Activated T-cell treated with anti-CD3 and anti-CD28 coated beads, Interleukin-2, amount 50 U/mL, for 4 hours (primary cell): ENCODE data around the gene ARID3A. TPM values are rescaled to one million over a fixed set of nuclear protein-coding genes. Genes with fewer than 3 reads are reported as not detected.
A peak's percentile ranks its signal among the peaks of the same experiment; 100 is the strongest.

Source experiments
- ATAC-seq, 2 donors: fragments of 200-7000 bp; cut with Tn5 transposase; one replicate each; pipeline ENCODE4 v1.10.0; 2021
- DNase-seq: peaks from one replicate; pipeline ENCODE4 v3.0.0-alpha.2; 2020
- H3K27me3 Mint-ChIP-seq: one replicate; pipeline ENCODE4 v1.8.0; 2021; ENCODE audit warnings: low read depth, mixed read lengths
- H3K36me3 Mint-ChIP-seq: one replicate; pipeline ENCODE4 v1.8.0; 2022; ENCODE audit warnings: mixed read lengths; ENCODE audit not compliant: insufficient read depth
- H3K4me1 Mint-ChIP-seq: one replicate; pipeline ENCODE4 v1.8.0; 2021; ENCODE audit warnings: low read depth, mixed read lengths
- H3K4me3 Mint-ChIP-seq: one replicate; pipeline ENCODE4 v1.8.0; 2021; ENCODE audit warnings: mild to moderate bottlenecking, moderate library complexity, mixed read lengths
- H3K9me3 Mint-ChIP-seq: one replicate; pipeline ENCODE4 v1.8.0; 2021; ENCODE audit warnings: mixed read lengths
- total RNA-seq, 3 donors: library from RNA; stranded (reverse); gene quantifications; one replicate each; pipeline ENCODE4 v1.2.1, GENCODE V29; 2021

Gene ARID3A
- total RNA-seq, 3 donors from 2014 or later, result 7.3 to 13.2 (median 10.0) TPM

GRCh38 chr19:913080-913748 lies 12.6 kb upstream of the ARID3A start, which contains the start of gene R3HDM4:
TSS of gene R3HDM4 (minus strand) at chr19:913219. CDS start at chr19:913157, 62 bp downstream.
- H3K36me3 Mint-ChIP-seq, result peaks cover 2% of the 10 kb centered on the region
- peaks cover 2% of the 10 kb centered on the region for H3K27me3 Mint-ChIP-seq
- peaks cover 34% of the 10 kb centered on the region for H3K4me1 Mint-ChIP-seq
- DNase-seq, result peak; percentile 85
- peak within 1 kb of the TSS; percentile 83 for H3K4me3 Mint-ChIP-seq
- ATAC-seq, result peak; percentile 72 to 75
- H3K9me3 Mint-ChIP-seq, result no peaks in the 10 kb centered on the region

- H3K4me1 Mint-ChIP-seq, result peaks cover 20% of the 10 kb centered on the region
- H3K9me3 Mint-ChIP-seq, result no peaks in the 10 kb centered on the region
- peak overlapping the region; percentile 19 for H3K4me3 Mint-ChIP-seq
- no peaks in the 10 kb centered on the region for H3K36me3 Mint-ChIP-seq
- ATAC-seq, result no peak
- peak; percentile 42 for DNase-seq
- H3K27me3 Mint-ChIP-seq, result peaks cover 5% of the 10 kb centered on the region
Measured at GRCh38 chr19:916645-917322, 9.1 kb upstream of the ARID3A start.

- ATAC-seq (peak; percentile 3 to 8), DNase-seq (peak; percentile 43)
- H3K36me3 Mint-ChIP-seq, result no peaks in the 10 kb centered on the region
- peak within 1 kb of the TSS; percentile 71 for H3K4me3 Mint-ChIP-seq
- H3K9me3 Mint-ChIP-seq, result no peaks in the 10 kb centered on the region
- H3K4me1 Mint-ChIP-seq, result peaks cover 22% of the 10 kb centered on the region
- peaks cover 5% of the 10 kb centered on the region for H3K27me3 Mint-ChIP-seq
Measured at GRCh38 chr19:917323-918151, 8.3 kb upstream of the ARID3A start, which contains the start of gene KISS1R. TSS of gene KISS1R (plus strand) at chr19:917333. CDS start at chr19:917503, 170 bp downstream.

GRCh38 chr19:918152-918437 lies 7.7 kb upstream of the ARID3A start:
- H3K27me3 Mint-ChIP-seq, result peaks cover 5% of the 10 kb centered on the region
- peaks cover 22% of the 10 kb centered on the region for H3K4me1 Mint-ChIP-seq
- no peaks in the 10 kb centered on the region for H3K36me3 Mint-ChIP-seq
- H3K9me3 Mint-ChIP-seq, result no peaks in the 10 kb centered on the region
- ATAC-seq (no peak), DNase-seq (no peak)
- H3K4me3 Mint-ChIP-seq, result peak overlapping the region; percentile 71

- Mint-ChIP-seq H3K36me3 (no peaks in the 10 kb centered on the region), H3K27me3 (peaks cover 5% of the 10 kb centered on the region), H3K4me3 (no peak overlapping the region), H3K4me1 (peaks cover 25% of the 10 kb centered on the region), H3K9me3 (no peaks in the 10 kb centered on the region)
- no peak for DNase-seq
- no peak for ATAC-seq
Measured at GRCh38 chr19:918481-919198, 7.2 kb upstream of the ARID3A start.

- Mint-ChIP-seq H3K4me3 (peak overlapping the region; percentile 45), H3K9me3 (no peaks in the 10 kb centered on the region), H3K36me3 (no peaks in the 10 kb centered on the region), H3K27me3 (peaks cover 5% of the 10 kb centered on the region), H3K4me1 (peaks cover 25% of the 10 kb centered on the region)
- DNase-seq (peak; percentile 41), ATAC-seq (peak; percentile 33 to 42)
Measured at GRCh38 chr19:919199-920050, 6.4 kb upstream of the ARID3A start.

GRCh38 chr19:920051-920864 lies 5.6 kb upstream of the ARID3A start:
- peak; percentile 38 to 45 for ATAC-seq
- peak overlapping the region; percentile 76 for H3K4me3 Mint-ChIP-seq
- no peaks in the 10 kb centered on the region for H3K36me3 Mint-ChIP-seq

GRCh38 chr19:924553-925086 lies 1.2 kb upstream of the ARID3A start:
- no peaks in the 10 kb centered on the region for H3K9me3 Mint-ChIP-seq

More at GRCh38 chr19:920051-920864, 5.6 kb upstream of the ARID3A start:
- Mint-ChIP-seq H3K9me3 (no peaks in the 10 kb centered on the region), H3K4me1 (peaks cover 24% of the 10 kb centered on the region), H3K27me3 (peaks cover 5% of the 10 kb centered on the region)
- peak; percentile 61 for DNase-seq

GRCh38 chr19:925087-925525 lies 729 bp upstream of the ARID3A start:
- Mint-ChIP-seq H3K4me3 (peak overlapping the region; percentile 75), H3K27me3 (peaks cover 2% of the 10 kb centered on the region), H3K4me1 (peaks cover 20% of the 10 kb centered on the region), H3K36me3 (no peaks in the 10 kb centered on the region), H3K9me3 (no peaks in the 10 kb centered on the region)
- no peak for DNase-seq
- peak; percentile 58 to 68 for ATAC-seq

More at GRCh38 chr19:924553-925086, 1.2 kb upstream of the ARID3A start:
- Mint-ChIP-seq H3K4me1 (peaks cover 20% of the 10 kb centered on the region), H3K27me3 (peaks cover 2% of the 10 kb centered on the region), H3K4me3 (peak overlapping the region; percentile 75), H3K36me3 (no peaks in the 10 kb centered on the region)
- DNase-seq (no peak), ATAC-seq (no peak)

GRCh38 chr19:926323-926588 lies 421 bp downstream of the ARID3A start:
- peaks cover 18% of the 10 kb centered on the region for H3K4me1 Mint-ChIP-seq
- ATAC-seq (no peak), DNase-seq (no peak)
- no peaks in the 10 kb centered on the region for H3K27me3 Mint-ChIP-seq
- peak overlapping the region; percentile 71 for H3K4me3 Mint-ChIP-seq
- no peaks in the 10 kb centered on the region for H3K36me3 Mint-ChIP-seq
- no peaks in the 10 kb centered on the region for H3K9me3 Mint-ChIP-seq

GRCh38 chr19:926589-927350 lies 935 bp downstream of the ARID3A start:
- no peak for ATAC-seq
- Mint-ChIP-seq H3K4me1 (peaks cover 14% of the 10 kb centered on the region), H3K4me3 (peak overlapping the region; percentile 78), H3K9me3 (no peaks in the 10 kb centered on the region), H3K27me3 (no peaks in the 10 kb centered on the region), H3K36me3 (no peaks in the 10 kb centered on the region)
- DNase-seq, result peak; percentile 29

GRCh38 chr19:927351-927779 lies 1.5 kb downstream of the ARID3A start:
- Mint-ChIP-seq H3K36me3 (no peaks in the 10 kb centered on the region), H3K27me3 (no peaks in the 10 kb centered on the region), H3K4me3 (peak overlapping the region; percentile 37), H3K9me3 (no peaks in the 10 kb centered on the region), H3K4me1 (peaks cover 16% of the 10 kb centered on the region)
- ATAC-seq (no peak), DNase-seq (no peak)
